Epidermal melanocyte (primary cell): ENCODE results near the gene SEMA4G.
A peak's percentile ranks its signal among the peaks of the same experiment; 100 is the strongest.

ENCODE experiments used
- DNase-seq: peaks from one replicate; pipeline ENCODE4 v3.0.0; 2011; ENCODE audit warnings: low spot score; ENCODE audit not compliant: insufficient read length

Gene SEMA4G

GRCh38 chr10:101007099-101007711, 37.9 kb downstream of the SEMA4G start:
- DNase-seq: no peak

- no peak for DNase-seq
Observed at GRCh38 chr10:101007915-101008822, 38.9 kb downstream of the SEMA4G start.

GRCh38 chr10:101008823-101009423, 39.6 kb downstream of the SEMA4G start:
- peak; percentile 49 for DNase-seq

DNA sequence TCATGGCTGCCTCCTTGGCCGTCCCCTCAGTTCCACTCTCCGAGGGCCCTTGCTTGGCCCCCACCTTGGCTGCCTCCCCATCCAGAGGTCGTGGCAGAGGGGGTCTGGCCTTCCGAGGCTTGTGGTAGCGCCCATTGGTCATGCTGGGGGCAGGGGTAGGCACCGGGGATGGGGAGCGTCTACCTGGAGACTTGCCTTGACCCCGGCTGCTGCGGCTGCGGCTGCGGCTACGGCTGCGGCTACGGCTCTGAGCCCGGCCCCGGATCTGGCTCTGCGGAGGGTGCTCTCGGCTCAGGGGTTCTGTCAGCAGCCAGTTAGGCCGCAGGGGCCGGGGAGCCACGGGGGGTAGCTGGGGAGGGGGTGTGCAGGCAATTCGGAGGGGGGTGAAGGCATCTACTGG, 41.0 kb downstream of the SEMA4G start:
- no peak for DNase-seq

- DNase-seq: no peak
Observed at GRCh38 chr10:101011517-101012423, 42.5 kb downstream of the SEMA4G start.

DNA sequence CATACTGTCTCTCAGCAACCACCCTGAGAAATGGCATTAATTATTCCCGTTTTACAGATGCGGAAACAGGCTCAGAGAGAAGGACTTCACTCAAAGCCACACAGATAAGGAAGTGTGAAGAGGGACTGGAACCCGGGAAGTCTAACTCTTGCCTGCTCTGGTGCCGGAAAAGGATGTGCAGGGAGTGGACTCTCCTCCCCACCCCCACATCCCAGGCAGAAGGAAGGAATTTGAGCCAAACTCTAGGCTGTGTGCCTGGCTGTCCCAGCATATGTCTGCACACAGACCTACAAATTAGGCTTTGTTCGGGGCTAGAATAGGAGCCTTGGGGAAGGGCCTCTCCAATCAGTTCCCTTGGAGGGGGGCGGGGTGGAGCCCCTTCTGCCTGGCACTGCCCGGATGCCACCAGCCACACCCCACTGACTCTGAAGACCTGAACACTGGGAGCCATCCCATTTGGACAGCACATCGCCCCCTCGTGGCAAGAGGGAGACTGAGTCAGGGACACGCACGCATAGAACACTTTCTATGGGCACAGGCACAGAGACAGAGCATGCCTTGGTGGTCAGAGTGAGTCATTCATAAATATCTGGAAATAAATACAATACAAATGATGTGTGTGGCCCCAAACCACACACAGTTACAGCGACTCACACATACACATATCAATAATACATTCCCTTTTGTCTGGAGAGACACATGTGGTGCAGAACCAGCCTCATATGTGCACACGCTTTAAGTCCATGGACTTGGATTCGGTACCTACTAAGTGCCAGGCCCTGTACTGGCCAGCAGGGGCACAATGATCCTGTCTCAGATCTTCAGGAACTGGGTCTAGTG, 43.4 kb downstream of the SEMA4G start:
- DNase-seq: peak; percentile 99

DNA sequence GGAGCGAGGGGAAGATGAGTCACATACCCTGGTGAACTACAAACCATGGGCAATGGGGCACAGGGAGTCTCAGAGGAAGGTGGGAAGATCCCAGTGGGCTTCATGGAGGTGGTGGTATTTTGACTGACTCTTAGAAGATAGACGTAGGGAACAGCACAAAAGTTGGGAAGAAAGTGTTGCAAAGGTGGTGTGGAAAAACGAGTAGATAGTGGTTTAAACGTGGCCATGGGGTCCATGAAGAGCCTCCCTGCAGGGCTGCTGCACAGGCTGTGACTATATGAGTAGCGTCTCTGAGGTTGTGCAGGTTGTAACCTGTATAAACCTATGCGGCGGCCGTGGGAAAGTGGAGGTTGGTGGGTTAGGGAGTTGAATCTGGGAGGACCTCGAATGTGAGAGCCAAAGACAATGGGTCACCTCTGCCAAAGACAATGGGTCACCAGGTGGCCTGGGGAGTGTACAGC, 44.1 kb downstream of the SEMA4G start:
- DNase-seq: no peak

GRCh38 chr10:101014230-101014884, 45.1 kb downstream of the SEMA4G start:
- peak; percentile 88 for DNase-seq

- DNase-seq: no peak
Observed at GRCh38 chr10:101014966-101015581, 45.8 kb downstream of the SEMA4G start.

DNA sequence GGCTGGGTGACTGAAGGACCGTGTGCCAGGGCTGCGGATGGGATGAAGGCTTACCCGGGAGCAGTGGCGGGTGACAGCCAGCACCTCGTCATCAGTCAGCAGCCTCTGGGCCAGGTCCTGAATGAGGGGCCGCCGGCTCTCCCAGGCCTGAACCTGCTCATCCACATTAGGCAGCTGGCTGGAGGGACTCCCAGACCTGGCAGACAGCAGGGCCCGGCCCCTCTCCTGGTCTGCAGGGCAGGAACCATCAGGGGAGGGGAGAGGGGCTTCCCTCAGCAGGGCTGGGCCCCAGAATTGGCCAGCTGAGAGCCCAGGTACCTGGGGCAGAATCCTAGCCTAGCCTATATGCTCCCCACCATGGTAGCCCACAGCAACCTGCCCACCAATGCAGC, 46.3 kb downstream of the SEMA4G start:
- no peak for DNase-seq

DNA sequence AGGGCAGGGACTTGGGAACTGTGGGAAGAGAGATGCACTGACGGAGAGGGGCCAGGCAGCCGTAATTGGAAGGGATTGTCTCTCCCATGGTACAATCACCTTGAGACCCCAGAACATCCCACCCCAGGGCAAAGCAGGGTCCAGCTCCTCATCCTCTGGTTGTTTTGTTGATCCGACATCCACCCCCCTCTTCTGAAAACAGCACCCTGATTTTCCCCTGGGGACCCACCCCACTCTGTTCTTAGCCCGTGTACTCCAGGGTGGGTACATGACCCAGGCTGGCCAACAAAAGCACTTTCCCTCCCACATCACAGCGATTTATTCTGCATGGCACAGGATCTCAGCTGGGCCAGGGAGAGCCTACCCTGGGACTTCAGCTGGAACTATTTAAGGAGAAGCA, 47.5 kb downstream of the SEMA4G start:
- no peak for DNase-seq

- DNase-seq: no peak
Observed at GRCh38 chr10:101018118-101018599, 48.9 kb downstream of the SEMA4G start.

GRCh38 chr10:101018600-101019439, 49.5 kb downstream of the SEMA4G start:
- peak; percentile 85 for DNase-seq
